HG02798 (cell line): ENCODE data around the gene MAP7D1.

Experiments used
- ATAC-seq: cut with Tn5 transposase; IDR thresholded peaks from one replicate; pipeline ENCODE4 v1.9.1; 2021; ENCODE audit warnings: mild to moderate bottlenecking; ENCODE audit not compliant: unreplicated experiment, poor library complexity

Gene MAP7D1

DNA sequence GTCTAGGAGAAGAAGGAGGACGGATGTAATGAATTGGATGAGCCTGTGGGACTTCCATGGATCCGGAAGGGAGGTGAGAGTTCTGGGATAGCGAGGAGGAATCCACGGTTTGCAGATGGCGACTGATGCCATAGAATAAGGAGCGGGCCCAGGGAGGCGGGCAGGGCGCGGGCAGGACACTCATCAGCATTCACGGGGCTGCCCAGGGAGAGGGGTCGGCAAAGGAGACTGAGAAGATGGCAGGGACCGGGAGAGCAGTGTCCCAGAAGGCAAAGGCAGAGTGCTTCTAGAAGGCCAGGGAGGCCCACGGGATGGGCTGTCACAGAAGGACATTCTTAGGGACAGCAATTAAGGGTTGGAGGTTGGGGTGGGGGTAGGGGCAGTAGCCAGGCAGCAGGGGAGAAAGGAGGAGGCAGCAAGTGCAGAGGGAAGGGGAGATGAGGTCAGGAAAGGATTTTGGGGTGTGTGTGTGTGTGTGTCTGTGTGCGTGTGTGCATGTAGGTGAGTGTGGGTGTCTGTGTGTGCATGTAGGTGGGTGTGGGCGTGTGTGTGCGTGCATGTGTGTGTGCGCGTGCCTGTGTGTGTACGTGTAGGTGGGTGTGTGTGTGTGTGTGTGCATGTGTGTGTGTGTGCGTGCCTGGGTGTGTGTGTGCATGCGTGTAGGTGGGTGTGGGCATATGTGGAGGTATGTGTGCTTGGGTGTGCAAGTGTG, 29.8 kb upstream of the MAP7D1 start:
- no peak for ATAC-seq

- ATAC-seq, result no peak
Measured at GRCh38 chr1:36126797-36127500, 29.0 kb upstream of the MAP7D1 start.

GRCh38 chr1:36128126-36128904, 27.6 kb upstream of the MAP7D1 start:
- no peak for ATAC-seq

DNA sequence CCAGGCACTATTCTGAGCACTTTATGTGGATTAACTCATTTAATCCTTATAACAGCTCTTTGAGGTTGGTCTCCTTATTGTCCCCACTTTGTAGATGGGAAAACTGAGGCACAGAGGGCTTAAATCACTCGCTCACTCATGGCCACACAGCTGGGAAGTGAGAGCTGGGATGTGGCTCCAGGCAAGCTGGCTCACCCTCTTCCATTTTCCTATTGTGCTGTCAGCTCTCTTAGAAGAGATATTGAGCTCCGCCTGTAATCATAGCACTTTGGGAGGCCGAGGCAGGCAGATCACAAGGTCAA, 27.1 kb upstream of the MAP7D1 start:
- no peak for ATAC-seq

DNA sequence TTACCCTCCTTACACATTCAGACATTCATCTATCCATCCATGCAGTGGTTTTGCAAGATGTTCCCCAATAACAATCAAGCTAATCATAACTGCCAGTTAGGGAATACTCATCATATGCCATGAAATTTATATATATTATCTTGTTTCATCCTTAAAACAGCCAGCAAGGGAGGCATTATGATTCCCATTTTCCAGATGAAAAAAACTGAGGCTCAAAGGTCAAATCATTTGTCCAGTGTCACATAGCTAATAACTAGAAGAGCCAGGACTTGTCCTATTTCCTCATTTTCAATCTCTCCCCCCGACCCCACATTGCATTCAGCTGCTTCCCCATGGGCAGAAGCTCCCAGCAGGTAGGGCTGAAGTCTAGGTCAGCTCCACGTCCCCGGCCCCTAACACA, 23.9 kb upstream of the MAP7D1 start:
- ATAC-seq, result no peak

- ATAC-seq, result no peak
Measured at GRCh38 chr1:36133484-36133883, 22.5 kb upstream of the MAP7D1 start.

DNA sequence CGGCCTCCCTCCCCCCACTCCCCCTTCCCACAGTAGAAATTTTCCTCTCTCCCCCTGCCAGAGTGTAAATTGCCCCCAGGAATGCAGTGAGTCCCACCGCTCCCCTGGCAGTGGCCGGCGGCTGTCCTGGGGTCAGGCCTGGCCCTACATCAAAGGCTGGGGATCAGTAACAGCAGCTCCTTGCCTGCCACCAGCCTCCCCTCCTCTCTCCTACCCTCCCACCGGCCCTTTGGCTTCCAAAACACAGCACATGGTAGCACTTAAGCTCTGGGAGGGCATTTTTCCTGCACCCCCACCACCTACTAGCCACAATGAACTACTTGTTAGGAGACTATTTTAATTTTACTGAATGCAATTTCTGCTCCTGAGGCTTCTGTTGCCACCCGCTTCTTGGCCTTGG, 21.9 kb upstream of the MAP7D1 start:
- ATAC-seq, result no peak

- ATAC-seq, result no peak
Measured at GRCh38 chr1:36134505-36135329, 21.2 kb upstream of the MAP7D1 start.

DNA sequence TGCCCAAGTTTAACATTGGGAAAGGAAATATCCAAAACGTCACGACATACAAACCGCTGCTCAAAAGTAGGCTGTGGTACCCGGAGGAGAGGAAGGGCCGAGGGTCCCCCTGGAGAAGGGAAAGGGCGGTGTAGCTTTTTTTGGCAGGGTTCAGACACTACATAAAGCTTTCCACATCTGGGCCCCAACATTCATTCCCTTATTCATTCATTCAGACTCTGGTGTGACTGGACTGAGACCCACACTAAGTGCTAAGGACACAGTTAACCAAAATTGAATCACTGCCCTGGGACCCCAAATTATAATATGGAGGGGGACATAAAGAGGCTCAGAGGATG, 20.7 kb upstream of the MAP7D1 start:
- no peak for ATAC-seq

DNA sequence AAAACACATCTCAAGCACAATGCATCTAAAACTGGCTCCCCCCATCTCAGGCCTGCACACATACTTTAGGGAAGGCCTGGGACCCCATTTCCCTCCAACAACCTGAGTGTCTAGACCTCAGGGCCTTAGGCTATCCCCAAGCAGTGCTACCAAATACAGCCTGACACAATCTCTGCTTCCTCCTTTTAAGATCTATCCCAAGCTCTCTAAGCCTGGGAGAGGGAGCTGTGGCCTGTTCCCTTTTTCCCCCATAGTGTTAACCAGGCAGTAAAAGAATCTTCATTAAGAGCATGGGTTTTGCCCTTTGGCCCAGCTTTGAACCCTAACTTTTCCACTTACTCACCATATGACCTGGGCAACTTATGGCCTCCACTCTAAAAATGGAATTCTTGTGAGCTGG, 20.2 kb upstream of the MAP7D1 start:
- ATAC-seq, result no peak

DNA sequence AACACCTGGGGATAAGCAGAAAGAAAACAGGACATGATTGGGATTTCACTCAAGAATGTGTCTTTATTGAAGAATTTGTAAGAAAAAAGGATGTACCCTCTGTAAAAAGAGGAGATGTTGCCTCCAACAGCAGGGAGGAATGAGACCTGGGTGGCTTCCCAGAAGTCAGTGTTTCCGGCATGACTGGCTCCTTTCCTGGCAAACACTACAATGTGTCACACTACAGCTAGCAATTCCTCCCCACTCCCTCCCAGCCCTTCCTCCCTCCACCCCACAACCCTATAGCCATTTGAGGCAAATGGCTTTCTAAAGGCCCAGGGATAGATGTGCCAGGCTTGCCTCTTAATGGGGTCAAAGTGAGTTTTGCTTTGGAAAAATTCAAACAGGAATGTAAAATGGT, 19.4 kb upstream of the MAP7D1 start:
- ATAC-seq, result no peak

DNA sequence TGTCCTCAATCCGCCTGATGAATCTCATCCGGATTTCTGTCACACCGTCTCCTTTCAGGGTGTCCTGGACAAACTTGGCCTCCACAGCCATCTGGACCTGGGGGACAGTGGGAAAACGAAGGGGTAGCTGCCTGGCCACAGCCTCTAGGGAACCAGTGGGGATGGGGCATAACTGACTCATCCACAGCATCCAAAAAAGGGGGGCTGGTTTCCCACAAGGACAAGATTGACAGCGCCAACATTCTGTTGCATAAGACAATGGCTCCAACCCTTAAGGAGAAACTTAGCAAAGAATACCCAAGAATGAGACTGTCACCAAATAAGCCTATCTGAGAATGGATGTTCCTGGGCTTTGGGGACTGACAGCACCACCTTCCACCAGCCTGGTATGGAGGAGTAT, 18.7 kb upstream of the MAP7D1 start:
- no peak for ATAC-seq

GRCh38 chr1:36137776-36138175, 18.2 kb upstream of the MAP7D1 start:
- ATAC-seq, result no peak

DNA sequence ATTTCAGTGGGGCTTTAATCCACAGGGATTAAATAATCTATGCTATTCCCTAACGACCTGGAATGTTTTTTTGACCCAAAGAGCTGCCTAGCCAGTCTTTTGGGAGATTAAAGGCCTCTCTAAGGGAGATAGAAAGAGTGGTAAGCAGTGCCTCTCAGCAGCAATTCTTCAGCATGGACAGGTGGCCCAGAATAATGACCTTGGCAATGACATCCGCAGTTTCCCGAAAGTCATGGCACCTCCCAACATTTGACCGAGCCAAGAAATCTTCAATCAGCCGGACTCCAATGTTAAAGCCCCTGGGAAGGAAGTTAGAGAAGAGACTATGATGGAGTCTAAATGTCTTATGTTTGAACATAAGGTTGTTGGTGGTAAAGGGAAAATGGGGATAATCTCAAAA, 16.4 kb upstream of the MAP7D1 start:
- ATAC-seq, result no peak

- ATAC-seq, result no peak
Measured at GRCh38 chr1:36142121-36142520, 13.8 kb upstream of the MAP7D1 start.

DNA sequence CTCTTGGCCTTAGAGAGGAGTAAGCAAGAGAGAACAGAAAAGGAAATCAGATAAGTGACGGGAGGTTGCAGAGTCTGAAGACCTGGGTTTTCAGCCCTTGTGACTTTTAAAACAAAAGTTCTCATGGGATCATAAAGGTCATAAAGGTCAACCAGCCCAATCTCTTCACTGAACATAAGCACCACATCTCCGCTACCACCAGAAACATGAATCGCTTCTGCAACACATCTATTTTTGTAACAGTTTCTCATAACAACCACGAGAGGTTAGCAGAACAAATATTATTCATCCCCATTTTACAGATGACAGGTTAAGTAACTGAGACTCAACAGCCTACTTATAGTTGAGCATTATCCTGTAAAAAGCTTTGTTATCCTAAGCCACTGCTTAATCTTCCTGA, 12.5 kb upstream of the MAP7D1 start:
- ATAC-seq, result peak; percentile 34

- ATAC-seq, result no peak
Measured at GRCh38 chr1:36144413-36144812, 11.5 kb upstream of the MAP7D1 start.

- ATAC-seq, result no peak
Measured at GRCh38 chr1:36148821-36149236, 7.1 kb upstream of the MAP7D1 start.

DNA sequence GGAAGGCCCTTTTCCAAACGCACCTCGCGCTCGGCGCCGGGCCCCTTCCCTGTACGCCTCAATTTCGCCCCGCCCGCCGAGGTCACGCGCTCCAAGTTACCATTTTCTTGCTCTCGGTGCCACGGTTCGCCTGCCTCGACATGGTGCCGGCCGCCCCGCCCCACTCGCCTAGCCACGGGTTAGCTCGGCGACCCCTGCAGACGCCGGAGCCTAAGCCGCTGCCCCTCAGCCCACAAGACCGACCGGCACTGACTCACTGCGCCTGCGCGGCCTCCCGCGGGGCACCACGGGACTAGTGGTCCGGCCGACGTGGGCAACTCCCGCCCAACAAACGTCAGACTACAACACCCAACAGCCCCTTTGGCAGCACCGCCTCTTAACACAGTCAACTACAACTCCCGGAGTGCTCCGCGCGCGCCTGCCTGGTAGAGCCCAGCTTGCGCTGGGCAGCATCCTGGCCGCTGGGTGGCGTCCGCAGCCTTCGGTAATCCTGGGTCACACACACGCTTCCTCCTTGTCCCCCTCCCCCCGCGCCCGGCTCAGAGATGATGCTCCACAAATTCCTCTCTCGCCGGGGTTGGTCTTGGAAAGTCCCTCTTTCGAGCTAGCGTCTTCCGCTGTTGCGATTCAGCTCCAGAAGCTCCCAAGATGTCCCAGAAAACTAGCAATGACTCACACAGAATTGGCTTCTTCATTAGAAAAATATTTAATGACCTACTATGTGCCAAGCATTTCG, 6.6 kb upstream of the MAP7D1 start, which contains the start of gene TRAPPC3:
Gene TRAPPC3, minus strand, starts transcription at position 250 of the 736 bp plus-strand sequence. Its CDS starts 108 bp downstream, at position 142.
- peak; percentile 93 for ATAC-seq

DNA sequence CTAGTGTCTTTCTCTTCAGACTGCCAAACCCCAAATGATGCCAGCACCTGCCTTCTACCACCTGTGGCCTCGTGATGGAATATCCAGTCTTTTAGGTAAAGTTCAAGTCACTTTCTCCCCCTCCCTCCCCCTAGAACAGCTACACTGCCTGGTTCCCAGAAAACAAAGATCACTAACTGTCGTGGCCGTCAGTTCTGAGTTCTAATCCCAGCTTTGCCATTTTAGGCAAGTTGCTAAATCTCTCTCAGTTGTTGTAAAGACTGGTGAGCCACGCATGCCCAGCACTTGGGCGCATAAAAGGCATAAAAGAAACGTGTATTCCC, 6.0 kb upstream of the MAP7D1 start:
- ATAC-seq, result no peak
